C4-2B (cell line): ENCODE results near the gene ARL6IP6.
"Not testable (repeated sequence)": the region's sequence is repeated elsewhere in the genome, so short reads cannot be mapped to it uniquely, and the experiment has no call there.

Source experiments
- ZFX ChIP-seq: fragments of 450-650 bp; IDR thresholded peaks from 2 replicates; pipeline ENCODE4 v1.6.1; 2017
- TF ChIP-seq, protein P1 (sequence below): fragments of 450-650 bp; conservative IDR thresholded peaks from 2 replicates; pipeline ENCODE4 v1.5.1; 2017; ENCODE audit warnings: mild to moderate bottlenecking

DNA sequence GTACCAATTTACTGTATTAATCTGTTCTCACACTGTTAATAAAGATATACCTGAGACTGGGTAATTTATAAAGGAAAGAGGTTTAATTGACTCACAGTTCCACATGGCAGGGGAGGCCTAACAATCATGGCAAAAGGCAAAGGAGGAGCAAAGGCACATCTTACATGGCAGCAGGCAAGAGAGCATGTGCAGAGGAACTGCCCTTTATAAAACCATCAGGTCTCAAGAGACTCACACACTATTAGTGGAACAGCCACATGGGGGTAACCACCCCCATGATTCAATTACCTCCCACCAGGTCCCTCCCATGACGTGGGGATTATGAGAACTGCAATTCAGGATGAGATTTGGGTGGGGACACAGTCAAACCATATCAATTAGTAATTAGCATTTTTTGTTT is 21.3 kb downstream of the ARL6IP6 start:
- not testable (repeated sequence) for TF ChIP-seq ZFX
- TF ChIP-seq, protein P1, sequence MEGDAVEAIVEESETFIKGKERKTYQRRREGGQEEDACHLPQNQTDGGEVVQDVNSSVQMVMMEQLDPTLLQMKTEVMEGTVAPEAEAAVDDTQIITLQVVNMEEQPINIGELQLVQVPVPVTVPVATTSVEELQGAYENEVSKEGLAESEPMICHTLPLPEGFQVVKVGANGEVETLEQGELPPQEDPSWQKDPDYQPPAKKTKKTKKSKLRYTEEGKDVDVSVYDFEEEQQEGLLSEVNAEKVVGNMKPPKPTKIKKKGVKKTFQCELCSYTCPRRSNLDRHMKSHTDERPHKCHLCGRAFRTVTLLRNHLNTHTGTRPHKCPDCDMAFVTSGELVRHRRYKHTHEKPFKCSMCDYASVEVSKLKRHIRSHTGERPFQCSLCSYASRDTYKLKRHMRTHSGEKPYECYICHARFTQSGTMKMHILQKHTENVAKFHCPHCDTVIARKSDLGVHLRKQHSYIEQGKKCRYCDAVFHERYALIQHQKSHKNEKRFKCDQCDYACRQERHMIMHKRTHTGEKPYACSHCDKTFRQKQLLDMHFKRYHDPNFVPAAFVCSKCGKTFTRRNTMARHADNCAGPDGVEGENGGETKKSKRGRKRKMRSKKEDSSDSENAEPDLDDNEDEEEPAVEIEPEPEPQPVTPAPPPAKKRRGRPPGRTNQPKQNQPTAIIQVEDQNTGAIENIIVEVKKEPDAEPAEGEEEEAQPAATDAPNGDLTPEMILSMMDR = not testable (repeated sequence)
